ENCODE results near the gene LAMA4.

GRCh38 chr6:112223070-112223861 is 31.1 kb downstream of the LAMA4 start:
- TF ChIP-seq CTCF (IDR thresholded peaks at IDR 0.05) = no peak
- no peak for TF ChIP-seq POLR2A (IDR thresholded peaks at IDR 0.05; ENCODE audit: low read depth)
- peak; percentile 71 to 84 for TF ChIP-seq POLR2AphosphoS5 (IDR thresholded peaks at IDR 0.05)
- TF ChIP-seq EP300 (IDR thresholded peaks at IDR 0.05) = peak; percentile 29
